IPS-15b (cell line): ENCODE data around the gene ILRUN.
"Not testable (repeated sequence)": the region's sequence is repeated elsewhere in the genome, so short reads cannot be mapped to it uniquely, and the experiment has no call there.

Experiments used
- H3K27me3 ChIP-seq: one replicate; pipeline ENCODE4 v1.6.1; 2013; ENCODE audit warnings: low read length; ENCODE audit not compliant: control insufficient read depth, insufficient read depth
- H3K36me3 ChIP-seq: one replicate; pipeline ENCODE4 v1.6.1; 2013; ENCODE audit warnings: low read length; ENCODE audit not compliant: control insufficient read depth, insufficient read depth
- H3K4me1 ChIP-seq: one replicate; pipeline ENCODE4 v1.6.1; 2013; ENCODE audit warnings: mild to moderate bottlenecking, low read length; ENCODE audit not compliant: control insufficient read depth, insufficient read depth
- H3K4me3 ChIP-seq: one replicate; pipeline ENCODE4 v1.5.1; 2013; ENCODE audit warnings: low read depth, low read length
- H3K9ac ChIP-seq: one replicate; pipeline ENCODE4 v1.6.1; 2013; ENCODE audit warnings: low read depth, mild to moderate bottlenecking, low read length
- H3K9me3 ChIP-seq: one replicate; pipeline ENCODE4 v1.6.1; 2013; ENCODE audit warnings: mild to moderate bottlenecking, low read length; ENCODE audit not compliant: control insufficient read depth, insufficient read depth

The ILRUN gene

DNA sequence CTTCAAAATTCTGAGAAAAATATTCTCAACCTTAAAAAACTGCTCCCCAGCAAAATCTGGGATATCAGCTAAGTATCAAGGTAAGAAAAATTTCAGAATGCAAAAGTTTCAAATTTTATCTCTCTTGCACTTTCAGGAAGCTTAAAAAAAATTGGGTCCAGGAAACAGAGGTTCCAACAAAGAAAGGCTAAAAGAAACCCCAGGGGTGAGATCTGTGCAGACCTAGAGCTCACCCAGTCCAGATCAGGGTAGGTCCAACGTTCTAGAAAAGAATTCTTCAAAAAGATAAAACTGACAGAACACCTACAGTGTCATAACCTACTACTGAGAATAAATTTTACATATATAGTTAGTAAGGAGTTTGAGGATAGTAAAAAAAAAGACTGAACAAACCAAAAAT, 23.5 kb downstream of the ILRUN start:
- Histone ChIP-seq H3K9ac (no peak overlapping the region), H3K4me1 (no peaks in the 10 kb centered on the region), H3K36me3 (no peaks in the 10 kb centered on the region), H3K9me3 (no peaks in the 10 kb centered on the region), H3K4me3 (no peak overlapping the region), H3K27me3 (no peaks in the 10 kb centered on the region)

- H3K36me3 ChIP-seq = no peaks in the 10 kb centered on the region
- no peaks in the 10 kb centered on the region for H3K9me3 ChIP-seq
- no peaks in the 10 kb centered on the region for H3K4me1 ChIP-seq
- no peak overlapping the region for H3K9ac ChIP-seq
- no peak overlapping the region for H3K4me3 ChIP-seq
- H3K27me3 ChIP-seq = no peaks in the 10 kb centered on the region
Measured at GRCh38 chr6:34672657-34673043, 23.9 kb downstream of the ILRUN start.

DNA sequence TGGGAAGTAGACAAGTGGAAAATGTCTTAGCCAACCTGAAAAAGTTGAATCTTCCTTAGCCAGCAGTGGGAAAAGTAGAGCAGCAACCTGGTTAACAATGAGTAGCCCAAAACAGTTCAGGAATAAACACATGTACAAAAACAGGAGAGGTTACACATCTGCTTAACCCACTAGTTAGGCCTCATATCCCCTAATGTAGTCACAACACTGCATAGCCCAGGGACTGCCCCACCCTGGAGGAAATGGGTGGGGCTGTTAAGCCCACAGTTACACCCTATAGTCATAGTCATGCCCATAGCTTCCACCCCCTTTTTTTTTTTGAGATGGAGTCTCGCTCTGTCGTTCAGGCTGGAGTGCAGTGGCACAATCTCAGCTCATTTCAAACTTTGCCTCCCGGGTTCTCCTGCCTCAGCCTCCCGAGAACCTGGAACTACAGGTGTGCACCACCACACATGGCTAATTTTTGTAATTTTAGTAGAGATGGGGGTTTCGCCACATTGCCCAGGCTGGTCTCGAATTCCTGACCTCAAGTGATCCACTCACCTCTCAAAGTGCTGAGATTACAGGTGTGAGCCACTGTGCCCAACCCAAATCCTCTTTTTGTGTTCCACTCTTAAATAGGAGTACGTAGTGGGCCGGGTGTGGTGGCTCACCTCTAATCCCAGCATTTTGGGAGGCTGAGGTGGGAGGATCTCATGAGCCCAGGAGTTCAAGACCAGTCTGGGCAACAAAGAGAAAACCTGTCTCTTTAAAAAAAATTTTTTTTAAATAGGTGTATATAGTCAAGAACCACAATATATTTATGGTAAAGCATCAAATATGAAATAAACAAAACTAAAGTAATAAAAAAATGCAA, 24.5 kb downstream of the ILRUN start:
- Histone ChIP-seq H3K4me1 (peaks cover 2% of the 10 kb centered on the region), H3K4me3 (no peak overlapping the region), H3K9me3 (no peaks in the 10 kb centered on the region), H3K27me3 (no peaks in the 10 kb centered on the region), H3K9ac (no peak overlapping the region), H3K36me3 (no peaks in the 10 kb centered on the region)

DNA sequence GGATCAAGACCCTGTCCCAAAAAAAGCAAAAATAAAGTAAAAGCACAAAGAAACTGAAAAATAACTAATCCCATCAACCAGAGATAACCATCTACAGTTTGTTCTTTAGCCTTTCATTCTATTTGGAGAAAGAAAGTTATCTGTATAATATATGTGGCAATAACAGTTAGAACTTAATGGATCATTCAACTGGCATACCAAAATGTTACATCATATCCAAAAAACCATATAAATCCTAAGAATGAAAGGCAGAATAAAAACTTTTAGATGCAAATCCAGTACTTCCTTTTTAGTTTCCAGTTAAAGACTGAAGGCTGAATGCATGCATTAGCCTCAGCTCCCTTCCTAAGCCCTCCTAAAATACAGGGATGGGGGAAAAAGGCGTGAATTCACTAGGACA, 25.2 kb downstream of the ILRUN start:
- no peaks in the 10 kb centered on the region for H3K9me3 ChIP-seq
- no peaks in the 10 kb centered on the region for H3K27me3 ChIP-seq
- no peak overlapping the region for H3K4me3 ChIP-seq
- no peak overlapping the region for H3K9ac ChIP-seq
- H3K4me1 ChIP-seq = peaks cover 6% of the 10 kb centered on the region
- no peaks in the 10 kb centered on the region for H3K36me3 ChIP-seq

DNA sequence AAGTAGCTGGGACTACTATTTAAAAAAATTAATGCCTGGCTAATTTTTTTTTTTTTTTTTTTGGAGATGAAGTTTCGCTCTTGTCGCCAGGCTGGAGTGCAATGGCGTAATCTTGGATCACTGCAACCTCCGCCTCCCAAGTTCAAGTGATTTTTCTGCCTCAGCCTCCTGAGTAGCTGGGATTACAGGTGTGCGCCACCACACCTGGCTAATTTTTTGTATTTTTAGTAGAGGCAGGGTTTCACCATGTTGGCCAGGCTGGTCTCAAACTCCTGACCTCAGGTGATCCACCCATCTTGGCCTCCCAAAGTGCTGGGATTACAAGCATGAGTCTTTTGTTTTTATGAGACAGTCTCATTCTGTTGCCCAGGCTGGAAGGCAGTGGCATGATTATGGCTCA, 27.8 kb downstream of the ILRUN start:
- H3K27me3 ChIP-seq, H3K4me3 ChIP-seq, H3K36me3 ChIP-seq, H3K9me3 ChIP-seq, H3K9ac ChIP-seq: not testable (repeated sequence)
- peaks cover 11% of the 10 kb centered on the region for H3K4me1 ChIP-seq

GRCh38 chr6:34667481-34668238, 28.9 kb downstream of the ILRUN start:
- peaks cover 11% of the 10 kb centered on the region for H3K4me1 ChIP-seq

GRCh38 chr6:34665019-34665418, 31.5 kb downstream of the ILRUN start:
- peaks cover 11% of the 10 kb centered on the region for H3K4me1 ChIP-seq

More at GRCh38 chr6:34667481-34668238, 28.9 kb downstream of the ILRUN start:
- no peak overlapping the region for H3K9ac ChIP-seq
- H3K9me3 ChIP-seq = no peaks in the 10 kb centered on the region
- no peak overlapping the region for H3K4me3 ChIP-seq
- H3K36me3 ChIP-seq = no peaks in the 10 kb centered on the region
- no peaks in the 10 kb centered on the region for H3K27me3 ChIP-seq

DNA sequence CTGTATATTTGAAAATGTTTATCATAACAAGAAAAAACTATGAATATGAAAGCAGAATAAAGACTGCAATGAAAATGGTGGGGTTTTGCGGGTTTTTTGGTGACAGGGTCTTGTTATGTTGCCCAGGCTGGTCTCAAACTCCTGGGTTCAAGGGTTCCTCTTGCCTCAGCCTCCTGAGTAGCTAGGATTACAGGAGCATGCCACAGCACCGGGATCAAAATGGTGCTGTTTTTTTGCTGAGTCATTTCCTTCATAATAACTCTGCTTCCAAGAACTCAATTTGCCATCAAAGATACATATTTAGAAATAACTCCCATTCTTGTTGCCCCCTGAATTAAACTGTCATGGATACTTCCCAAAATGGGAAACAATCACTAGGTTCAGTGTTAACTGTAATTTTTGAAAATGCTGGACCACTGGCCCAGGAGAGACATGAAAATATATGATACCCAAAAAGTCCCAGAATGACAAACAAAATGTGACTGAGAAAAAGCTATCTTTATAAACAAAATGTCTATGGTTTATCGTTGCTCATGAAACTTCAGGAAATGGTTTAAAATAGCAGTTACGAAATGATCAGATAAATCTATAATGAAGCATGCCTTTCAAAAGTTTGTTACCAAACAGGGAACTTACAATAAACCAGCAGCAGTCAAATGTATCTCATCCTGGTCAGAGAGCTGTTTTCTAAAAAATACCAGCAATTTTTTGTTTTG, 32.2 kb downstream of the ILRUN start:
- H3K27me3 ChIP-seq = no peaks in the 10 kb centered on the region
- no peaks in the 10 kb centered on the region for H3K36me3 ChIP-seq
- H3K4me3 ChIP-seq = no peak overlapping the region
- no peak overlapping the region for H3K9ac ChIP-seq
- no peaks in the 10 kb centered on the region for H3K9me3 ChIP-seq
- H3K4me1 ChIP-seq = peaks cover 11% of the 10 kb centered on the region

More at GRCh38 chr6:34665019-34665418, 31.5 kb downstream of the ILRUN start:
- Histone ChIP-seq H3K9me3 (no peaks in the 10 kb centered on the region), H3K36me3 (no peaks in the 10 kb centered on the region), H3K9ac (no peak overlapping the region), H3K4me3 (no peak overlapping the region), H3K27me3 (no peaks in the 10 kb centered on the region)

GRCh38 chr6:34663831-34664255, 32.7 kb downstream of the ILRUN start:
- no peaks in the 10 kb centered on the region for H3K27me3 ChIP-seq
- no peak overlapping the region for H3K4me3 ChIP-seq
- peaks cover 11% of the 10 kb centered on the region for H3K4me1 ChIP-seq
- no peak overlapping the region for H3K9ac ChIP-seq
- no peaks in the 10 kb centered on the region for H3K9me3 ChIP-seq
- no peaks in the 10 kb centered on the region for H3K36me3 ChIP-seq

GRCh38 chr6:34663371-34663770, 33.2 kb downstream of the ILRUN start:
- no peaks in the 10 kb centered on the region for H3K36me3 ChIP-seq
- no peak overlapping the region for H3K4me3 ChIP-seq
- no peaks in the 10 kb centered on the region for H3K9me3 ChIP-seq
- H3K4me1 ChIP-seq = peaks cover 11% of the 10 kb centered on the region
- no peaks in the 10 kb centered on the region for H3K27me3 ChIP-seq
- no peak overlapping the region for H3K9ac ChIP-seq

DNA sequence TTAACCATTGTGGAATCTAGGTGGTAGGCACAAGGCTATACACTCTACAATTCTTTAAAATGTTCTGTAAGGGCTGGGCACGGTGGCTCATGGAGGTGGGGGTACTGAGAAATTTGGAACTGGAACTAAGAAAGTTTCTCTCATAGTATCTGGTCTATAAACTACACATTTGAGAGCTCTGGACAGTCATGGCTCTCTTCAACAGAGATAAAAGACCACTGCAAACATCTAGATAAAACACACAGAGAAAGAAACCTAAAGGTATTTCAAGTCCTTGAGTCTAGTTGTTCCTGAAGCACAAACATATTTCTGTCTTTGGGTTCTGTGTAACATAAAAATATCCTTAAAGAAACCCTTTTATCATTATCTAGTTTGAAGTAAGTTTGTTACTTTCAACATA, 35.2 kb downstream of the ILRUN start:
- no peaks in the 10 kb centered on the region for H3K9me3 ChIP-seq
- no peaks in the 10 kb centered on the region for H3K27me3 ChIP-seq
- no peak overlapping the region for H3K4me3 ChIP-seq
- H3K36me3 ChIP-seq = no peaks in the 10 kb centered on the region
- H3K9ac ChIP-seq = no peak overlapping the region
- H3K4me1 ChIP-seq = peaks cover 12% of the 10 kb centered on the region
